Umbilical cord (tissue), 2 donors: ENCODE data around the gene XRN2. TPM values are rescaled to one million over a fixed set of nuclear protein-coding genes. Genes with fewer than 3 reads are reported as not detected.
"Not testable (repeated sequence)": the region's sequence is repeated elsewhere in the genome, so short reads cannot be mapped to it uniquely, and the experiment has no call there.

Experiments
- DNase-seq: peaks from one replicate; pipeline ENCODE4 v3.0.0-alpha.2; 2015; ENCODE audit warnings: low spot score
- total RNA-seq: library from RNA; depleted of rRNA; stranded (reverse); fragments of >200 nt; gene quantifications from one replicate; pipeline ENCODE4 v1.2.3, GENCODE V29; 2014; ENCODE audit warnings: low replicate concordance; ENCODE audit not compliant: insufficient read depth

XRN2 gene
- total RNA-seq, 1 donor from 2014 or later: 54.9 TPM

DNA sequence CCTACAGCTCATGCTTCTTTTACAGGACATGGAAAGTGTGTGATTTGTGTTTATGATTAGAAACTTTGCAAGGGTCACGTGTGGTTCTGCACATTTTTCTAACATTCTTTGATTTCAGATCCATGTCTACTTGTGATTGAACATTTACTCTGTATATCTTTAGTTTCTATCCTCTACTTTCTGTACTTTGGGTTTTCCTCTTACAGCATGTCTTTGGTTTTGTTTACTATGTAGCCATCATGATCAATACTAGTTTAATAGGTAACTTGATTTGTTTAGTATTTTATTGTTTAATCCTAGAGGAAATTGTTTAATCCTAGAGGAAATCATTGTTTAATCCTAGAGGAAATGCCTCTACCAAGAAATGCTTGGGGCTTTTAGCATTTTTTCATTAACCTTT lies 41.8 kb downstream of the XRN2 start:
- no peak for DNase-seq

DNA sequence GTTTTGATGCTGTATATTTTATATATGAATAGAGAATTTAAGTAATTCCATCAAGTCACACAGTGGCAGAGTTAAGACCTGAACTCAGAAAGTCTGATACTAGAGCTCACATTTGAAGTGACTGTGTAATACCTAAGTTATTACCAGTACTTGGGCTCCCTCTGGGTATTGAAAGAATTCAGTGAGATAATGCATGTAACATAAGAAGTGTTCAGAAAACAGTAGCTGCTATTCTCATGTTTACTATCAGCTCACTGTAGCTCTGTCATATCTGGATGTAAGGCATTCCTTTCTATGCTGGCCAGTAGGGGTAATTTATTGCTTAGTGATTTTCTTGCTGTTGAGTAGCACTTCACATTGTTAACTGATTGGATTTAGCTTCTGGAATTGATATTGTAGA lies 49.6 kb downstream of the XRN2 start:
- no peak for DNase-seq

DNA sequence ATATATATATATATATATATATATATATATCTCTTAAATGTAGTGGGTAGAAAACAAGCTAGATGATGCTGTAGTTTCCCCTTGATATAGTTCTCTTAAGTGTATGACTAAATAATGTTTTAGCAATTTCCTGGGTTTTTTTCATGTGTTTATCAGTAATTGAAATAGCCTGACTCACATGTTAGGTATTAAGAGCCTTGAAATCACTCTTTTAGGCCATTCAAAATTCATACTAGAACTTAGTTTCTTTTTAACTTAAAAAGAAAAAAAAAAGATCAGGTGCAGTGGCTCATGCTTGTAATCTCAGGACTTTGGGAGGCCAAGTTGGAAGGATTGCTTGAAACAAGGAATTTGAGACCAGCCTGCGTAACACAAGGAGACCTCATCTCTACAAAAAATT lies 50.1 kb downstream of the XRN2 start:
- no peak for DNase-seq

DNA sequence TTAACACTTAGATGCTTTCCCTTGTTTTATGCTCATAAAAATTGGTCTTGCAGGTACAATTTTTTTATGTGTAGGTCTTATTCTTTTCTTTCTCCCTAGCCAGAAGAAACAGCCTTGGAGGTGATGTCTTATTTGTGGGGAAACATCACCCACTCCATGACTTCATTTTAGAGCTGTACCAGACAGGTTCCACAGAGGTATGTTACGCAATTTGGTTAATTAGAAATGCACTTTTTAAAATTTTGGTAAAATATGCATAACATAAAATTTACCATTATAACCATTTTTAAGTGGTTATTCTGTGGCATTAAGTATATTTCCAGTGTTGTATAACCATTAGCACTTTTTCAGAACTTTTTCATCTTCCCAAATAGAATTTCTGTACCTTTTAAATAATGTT lies 52.9 kb downstream of the XRN2 start:
- DNase-seq: no peak

DNA sequence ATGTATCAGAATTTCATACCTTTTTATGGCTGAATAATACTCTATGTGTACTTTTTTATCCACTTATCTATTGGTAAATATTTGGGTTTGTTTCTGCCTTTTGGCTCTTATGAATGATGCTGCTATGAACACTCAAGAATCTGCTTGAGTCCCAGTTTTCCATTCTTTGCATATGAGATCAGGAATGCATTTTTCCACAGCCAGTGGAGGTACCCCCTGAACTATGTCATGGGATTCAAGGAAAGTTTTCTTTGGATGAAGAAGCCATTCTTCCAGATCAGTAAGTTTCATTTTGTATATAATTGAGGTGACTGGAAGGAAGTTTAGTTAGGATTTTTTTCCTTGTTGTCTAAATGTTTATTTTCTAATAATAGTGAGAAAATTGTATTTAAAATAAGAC lies 53.3 kb downstream of the XRN2 start:
- DNase-seq: no peak

DNA sequence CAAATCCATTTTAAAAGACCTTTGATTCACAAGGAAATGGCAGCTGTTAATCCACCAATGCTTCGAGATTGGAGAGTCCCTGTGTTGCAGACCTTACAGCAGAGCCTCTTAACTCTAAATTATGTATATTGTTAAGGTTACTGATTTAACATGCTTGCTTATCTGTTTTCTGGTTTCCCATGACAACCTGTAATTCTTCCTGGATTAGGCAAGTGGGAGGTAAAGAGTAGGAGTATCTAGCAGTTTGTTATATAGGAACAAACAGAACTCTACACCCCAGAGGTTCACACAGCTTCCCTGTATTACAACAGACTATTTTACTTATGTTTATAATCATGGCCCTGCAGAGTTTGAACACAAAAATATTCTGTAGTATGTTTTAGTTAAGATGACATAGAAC lies 54.7 kb downstream of the XRN2 start:
- DNase-seq: no peak

DNA sequence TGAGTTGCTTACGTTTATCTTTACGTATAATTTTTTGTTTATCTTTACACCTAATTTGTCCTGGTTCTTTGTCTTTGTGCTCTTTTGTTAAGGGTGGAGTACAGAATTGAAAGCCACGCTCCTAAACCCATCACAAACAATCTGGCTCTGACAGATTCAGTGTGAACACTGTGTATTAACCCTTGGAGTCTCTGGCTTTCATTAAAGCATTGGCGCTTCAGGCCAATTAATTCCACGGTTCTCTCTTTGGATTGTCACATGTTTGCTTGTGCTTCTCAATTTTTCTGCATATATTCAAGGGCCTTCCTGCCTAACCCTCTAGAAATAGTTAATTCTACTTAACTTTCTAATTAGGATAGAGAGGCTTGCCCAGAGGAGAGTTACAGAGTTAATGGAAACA lies 55.6 kb downstream of the XRN2 start:
- DNase-seq: no peak

DNA sequence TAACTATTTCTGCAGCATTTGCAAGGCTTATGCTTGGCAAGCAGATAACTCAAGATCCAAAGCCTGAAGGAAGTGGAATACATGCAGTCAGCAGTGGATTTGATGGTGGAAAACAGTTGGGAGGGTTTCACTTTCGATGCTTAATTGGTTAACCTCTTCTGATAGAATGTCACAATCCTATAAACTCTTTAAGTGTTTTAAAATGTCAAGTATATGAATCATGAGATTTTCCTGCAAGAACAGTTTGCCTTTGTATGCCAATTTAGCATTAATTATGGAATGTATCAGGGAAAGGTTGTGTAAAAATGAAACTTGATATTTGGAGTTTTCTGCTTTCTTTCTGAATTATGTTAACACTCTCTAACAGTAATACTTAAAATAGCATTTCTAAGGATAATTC lies 57.6 kb downstream of the XRN2 start:
- no peak for DNase-seq

DNA sequence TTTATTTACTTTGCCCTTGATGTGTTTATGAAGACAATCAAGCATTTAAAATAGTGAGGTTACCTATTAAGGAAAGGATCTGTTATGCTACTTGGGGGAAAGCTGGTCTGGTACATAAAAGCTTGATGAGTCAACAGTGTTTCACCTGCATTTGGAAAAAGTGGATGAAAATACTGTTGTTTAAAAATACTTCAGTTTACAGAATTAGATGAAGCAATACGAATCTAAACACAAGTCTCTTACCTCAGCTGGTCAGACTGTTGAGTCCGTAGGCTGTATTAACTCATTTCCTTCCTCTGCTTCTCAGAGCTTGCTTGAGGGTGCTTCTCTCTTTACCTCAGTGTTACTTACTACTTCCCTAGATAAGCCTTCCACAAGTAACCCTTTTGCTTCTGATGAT lies 58.1 kb downstream of the XRN2 start:
- DNase-seq: no peak

DNA sequence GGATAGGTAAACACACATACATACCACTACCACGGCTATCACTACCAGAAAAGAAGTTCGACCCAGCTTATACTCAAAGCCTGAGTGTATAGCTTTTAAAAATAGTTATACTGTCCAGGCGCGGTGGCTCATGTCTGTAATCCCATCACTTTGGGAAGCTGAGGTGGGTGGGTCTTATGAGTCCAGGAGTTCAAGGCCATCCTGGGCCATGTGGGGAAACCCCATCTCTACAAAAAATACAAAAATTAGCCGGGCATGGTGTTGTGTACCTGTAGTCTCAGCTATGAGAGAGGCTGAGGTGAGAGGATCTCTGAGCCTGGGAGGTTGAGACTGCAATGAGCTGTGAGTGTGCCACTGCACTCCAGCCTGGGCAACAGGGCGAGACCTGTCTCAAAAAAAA lies 61.3 kb downstream of the XRN2 start:
- no peak for DNase-seq

DNA sequence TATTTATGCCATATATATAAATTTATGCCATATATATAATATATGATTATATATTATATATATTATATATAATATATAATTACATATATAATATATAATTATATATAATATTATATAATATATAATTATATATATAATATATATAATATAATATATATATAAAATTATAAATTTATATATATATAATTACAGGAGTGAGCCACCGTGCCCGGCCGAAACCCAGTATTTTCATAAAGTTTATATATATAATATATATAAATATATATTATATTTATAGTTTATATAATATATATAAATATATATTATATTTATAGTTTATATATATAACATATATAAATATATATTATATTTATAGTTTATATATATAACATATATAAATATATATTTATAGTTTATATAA lies 62.6 kb downstream of the XRN2 start:
- DNase-seq: no peak

DNA sequence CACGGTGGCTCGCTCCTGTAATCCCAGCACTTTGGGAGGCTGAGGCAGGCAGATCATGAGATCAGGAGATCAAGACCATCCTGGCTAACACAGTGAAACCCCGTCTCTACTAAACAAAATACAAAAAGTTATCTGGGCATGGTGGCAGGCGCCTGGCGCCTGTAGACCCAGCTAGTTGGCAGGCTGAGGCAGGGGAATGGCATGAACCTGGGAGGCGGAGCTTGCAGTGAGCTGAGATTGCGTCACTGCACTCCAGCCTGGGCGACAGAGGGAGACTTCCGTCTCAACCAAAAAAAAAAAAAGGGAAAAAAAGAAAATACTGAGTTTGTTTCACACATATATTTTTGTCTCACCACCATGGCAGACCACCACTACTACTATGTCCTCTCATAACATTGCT lies 63.1 kb downstream of the XRN2 start:
- not testable (repeated sequence) for DNase-seq

DNA sequence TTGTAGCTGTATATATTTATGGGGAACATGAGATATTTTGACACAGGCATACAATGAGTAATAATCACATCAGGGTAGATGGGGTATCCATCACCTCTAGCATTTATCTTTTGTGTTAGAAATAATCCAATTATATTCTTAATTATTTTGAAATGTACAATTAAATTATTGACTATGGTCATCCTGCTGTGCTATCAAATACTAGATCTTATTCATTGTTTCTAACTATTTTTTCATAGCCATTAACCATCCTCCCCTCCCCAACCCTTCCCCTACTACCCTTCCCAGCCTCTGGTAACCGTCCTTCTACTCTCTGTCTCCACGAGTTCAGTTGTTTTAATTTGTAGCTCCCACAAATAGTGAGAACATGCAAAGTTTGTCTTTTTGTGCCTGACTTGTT lies 65.7 kb downstream of the XRN2 start:
- no peak for DNase-seq

DNA sequence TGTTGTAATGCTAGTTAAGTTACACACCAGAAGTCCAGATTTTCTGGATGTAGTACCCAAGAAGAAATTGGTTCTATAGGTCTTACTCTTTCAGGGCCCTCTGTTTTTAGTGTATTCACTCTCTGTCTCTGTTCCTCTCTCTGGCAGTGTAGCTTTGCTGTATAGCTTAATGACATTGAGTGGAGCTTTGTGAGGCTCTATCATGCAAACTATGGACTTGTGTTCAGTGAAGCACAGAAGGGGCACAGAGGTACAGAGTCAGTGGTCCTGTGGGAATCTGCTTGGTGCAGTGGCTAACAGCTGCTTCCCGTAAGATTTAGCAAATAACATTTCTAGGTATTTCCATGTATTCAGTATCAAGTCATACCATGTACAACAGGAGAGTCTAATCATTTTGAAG lies 68.1 kb downstream of the XRN2 start:
- no peak for DNase-seq

DNA sequence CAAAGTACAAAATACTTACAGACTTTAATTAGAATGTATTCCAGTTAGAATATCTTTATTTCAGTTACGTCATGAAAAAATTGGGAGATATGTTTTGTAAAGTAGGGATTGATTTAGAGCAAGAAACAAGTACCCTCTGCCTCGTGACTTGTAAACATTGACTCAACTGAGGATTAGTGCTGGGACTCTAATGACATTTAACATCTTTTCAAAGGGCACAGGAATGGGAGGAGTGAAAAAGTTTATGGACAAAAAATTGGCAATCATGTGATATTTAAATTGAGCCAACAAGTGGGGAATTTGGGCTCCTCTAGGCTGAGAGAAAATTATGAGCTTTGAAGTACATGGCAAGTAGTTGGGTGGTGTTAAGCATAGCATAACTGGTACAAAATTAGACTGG lies 68.9 kb downstream of the XRN2 start:
- no peak for DNase-seq

DNA sequence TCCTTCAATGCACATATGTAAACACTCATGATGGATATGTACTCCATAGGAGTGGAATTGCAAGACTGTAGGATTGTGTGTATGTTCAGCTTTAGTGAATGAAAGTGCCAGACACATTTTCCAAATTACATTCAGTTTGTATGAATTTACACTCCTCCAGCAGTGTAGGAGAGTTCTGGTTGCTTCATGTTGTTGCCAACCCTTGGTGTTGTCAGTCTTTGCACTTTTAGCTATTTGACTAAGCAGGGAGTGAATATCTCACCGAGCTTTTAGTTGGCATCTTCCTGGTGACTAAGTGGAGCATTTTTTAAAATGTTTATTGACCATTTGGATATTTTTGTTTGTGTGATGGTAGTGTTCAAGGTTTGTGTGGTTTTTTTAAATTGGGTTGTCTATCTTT lies 70.3 kb downstream of the XRN2 start:
- DNase-seq: no peak

DNA sequence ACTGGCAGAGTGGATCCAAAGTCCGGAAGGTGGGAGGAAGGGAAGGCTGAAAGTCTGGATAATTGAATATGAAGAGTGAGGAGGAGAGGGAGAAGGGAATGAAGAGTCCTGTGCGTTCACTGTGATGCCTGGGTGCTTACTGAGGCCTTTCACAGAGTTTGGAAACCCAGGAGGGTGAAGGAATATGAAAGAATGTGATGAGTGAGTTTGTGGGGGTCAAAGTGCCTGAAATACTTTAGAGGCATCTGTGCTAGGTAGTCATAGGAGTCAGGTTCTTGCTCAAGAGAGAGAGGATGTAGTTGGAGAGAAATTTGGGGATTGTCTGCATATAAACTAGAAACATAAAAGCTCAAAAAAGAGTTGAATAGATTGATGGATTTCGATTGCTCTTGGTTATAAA lies 73.5 kb downstream of the XRN2 start:
- no peak for DNase-seq

DNA sequence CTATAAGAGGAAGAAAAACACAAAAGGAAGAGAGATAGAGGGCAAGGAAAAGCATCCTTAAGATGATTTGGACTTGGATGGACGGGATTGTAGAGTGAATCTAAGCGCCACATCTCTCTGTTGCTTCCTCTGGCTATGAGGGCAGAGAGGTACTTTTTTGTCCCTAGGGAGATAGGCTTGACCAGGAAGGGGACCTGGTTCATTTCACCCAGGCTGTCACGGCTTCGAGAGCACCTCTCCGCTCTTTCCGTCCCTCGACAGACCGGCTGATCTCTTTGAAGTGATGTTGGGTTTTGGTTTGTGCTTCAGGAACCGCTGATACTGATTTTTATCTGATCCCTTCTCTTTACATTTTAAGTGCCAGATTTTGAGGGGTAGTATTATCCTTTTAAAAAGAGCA lies 74.6 kb downstream of the XRN2 start:
- DNase-seq: no peak

DNA sequence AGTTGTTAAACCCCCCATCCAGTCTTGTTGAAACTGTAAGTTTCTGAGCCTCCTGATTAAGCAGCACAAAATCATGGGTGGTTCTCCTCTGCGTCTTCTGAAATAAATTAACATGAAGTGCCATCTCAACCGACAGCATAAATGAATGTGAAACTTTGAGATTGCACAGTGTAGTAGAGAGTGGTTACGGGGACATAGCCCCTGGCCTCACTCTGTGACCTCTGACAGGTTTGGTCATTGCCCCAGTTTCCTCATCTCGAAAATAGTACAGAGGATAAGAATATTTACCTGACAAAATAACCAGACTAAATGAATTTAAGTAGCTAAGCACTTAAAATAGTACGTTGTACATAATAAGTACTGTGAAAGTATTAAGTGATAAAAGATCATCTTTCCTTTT lies 75.1 kb downstream of the XRN2 start:
- no peak for DNase-seq

DNA sequence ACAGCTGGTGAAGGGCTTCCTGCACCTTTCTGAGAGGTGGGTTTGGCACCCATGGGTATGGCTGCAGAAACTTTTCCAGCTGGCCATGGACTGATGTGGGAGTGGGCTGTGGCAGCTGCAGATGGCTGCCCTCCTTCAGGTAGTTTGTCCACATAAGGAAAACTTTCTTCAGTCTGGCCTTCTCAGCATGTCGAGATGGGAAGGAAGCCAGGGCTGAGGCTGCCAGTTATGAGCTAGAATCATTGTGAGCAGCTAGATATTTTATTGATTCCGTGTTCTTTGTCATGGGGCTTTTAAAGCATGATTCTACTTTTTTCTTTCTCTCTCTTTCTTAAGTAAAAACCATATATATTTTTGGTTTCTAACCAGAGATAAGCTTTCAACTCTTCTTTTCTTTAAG lies 77.6 kb downstream of the XRN2 start:
- DNase-seq: no peak

DNA sequence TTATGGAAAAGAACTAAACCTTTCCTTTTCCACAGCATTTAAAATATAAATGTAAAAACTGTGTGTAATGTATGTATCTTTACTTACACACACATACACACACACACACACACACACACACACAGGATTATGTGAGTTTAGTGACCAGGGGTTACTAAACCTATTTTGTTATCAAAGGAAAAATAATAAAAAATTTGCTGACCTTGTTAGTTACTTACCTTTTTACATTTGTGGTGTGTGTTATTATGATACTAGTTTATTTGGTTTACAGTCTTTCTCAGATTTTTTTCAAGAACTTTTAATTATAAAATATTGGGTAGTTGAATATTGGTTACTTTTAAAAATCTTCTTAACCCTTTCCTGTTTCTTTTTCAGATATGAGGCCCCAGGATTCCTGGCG lies 78.5 kb downstream of the XRN2 start:
- DNase-seq: no peak

DNA sequence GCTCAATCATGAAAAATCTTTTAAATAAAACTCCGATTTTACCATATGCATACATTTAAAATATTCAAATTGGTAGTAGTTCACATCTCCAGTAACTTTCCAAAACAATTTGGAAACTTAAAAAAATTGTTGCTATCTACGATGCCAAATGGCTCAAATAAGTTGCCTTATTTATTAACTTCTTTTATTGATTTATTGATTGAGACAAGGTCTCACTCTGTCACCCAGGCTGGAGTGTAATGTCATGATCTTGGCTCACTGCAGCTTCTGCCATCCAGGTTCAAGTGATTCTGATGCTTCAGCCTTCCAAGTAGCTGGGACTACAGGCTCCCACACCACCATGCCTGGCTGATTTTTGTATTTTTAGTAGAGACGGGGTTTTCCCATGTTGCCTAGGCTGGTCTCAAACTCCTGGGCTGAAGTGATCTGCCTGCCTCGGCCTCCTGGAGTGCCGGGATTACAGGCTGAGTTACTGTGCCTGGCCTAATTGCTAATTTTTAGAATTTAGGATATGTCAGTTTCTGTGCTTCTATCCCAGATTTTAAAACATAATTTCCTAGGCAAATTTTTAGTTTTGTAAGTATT lies 81.3 kb downstream of the XRN2 start:
- no peak for DNase-seq

DNA sequence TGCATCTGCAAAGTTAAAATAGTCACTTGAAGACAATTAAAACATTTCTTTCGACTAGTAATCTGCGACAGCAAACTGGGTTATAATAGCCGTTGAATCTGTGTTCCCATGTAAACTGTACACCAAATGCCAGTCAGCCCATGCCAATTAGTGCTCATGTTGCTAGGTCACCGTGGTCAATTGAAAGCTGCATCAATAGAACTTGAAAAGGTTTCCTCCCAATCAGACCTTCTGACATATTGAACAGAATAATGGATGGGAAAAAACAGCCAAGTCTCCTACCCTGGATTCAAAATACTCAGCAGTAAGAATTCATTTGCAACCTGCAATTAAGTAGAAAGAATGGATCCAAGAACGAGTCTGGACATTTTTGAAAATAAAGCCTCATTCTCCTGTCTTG lies 83.0 kb downstream of the XRN2 start:
- DNase-seq: no peak

DNA sequence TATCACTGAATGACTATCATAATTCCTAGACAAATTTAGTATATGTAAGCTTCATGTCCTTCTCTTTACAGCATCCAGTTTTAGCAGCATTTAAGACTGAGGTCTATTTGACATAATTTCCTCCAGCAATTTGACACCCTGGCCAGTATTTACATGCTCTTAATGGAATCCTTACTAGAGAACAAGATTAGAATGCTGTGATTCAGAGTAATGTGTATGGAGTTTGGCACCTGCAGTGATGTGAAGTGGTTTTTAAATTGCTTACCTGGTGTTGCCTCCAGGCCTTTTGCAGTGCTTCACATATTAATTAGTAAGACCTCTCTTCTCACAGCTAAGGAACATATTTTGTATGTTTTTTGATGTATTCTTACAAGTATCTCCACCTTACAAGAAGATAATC lies 84.4 kb downstream of the XRN2 start:
- DNase-seq: no peak

DNA sequence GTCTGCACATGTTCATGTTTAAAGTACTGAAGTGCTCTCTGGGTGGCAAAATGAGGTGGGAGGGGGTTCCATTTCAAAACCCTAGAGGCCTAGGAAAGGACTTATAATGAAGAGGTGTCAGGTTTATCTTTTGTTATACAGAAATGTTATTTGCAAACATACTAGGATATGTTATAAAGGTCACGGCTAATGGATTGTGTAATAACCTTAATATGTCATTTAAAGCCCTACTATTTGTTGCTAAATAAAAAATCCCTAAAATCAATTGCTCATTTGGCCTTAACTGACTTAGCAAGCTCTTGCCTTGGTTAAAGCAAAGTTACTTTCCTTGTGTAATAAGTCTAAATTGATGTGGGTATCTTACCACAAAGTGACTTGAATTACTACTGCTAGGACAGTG lies 85.4 kb downstream of the XRN2 start:
- no peak for DNase-seq
